ENCODE measurements around the gene TOX4.

Gene TOX4

GRCh38 chr14:21455912-21456667 lies 20.9 kb upstream of the TOX4 start, which contains the start of gene CHD8:
CHD8 (minus strand) TSS chr14:21456123; CDS start chr14:21431643, 24,480 bp downstream.
- Histone ChIP-seq H3K36me3 (ENCODE audit: control insufficient read depth in 2 of 2, insufficient read depth in 2 of 2, low read length in 2 of 2) (peaks cover 0 to 5% of the 10 kb centered on the region in 2 donors), H3K9me3 (ENCODE audit: control insufficient read depth in 2 of 2, low read length in 2 of 2) (no peaks in the 10 kb centered on the region)

DNA sequence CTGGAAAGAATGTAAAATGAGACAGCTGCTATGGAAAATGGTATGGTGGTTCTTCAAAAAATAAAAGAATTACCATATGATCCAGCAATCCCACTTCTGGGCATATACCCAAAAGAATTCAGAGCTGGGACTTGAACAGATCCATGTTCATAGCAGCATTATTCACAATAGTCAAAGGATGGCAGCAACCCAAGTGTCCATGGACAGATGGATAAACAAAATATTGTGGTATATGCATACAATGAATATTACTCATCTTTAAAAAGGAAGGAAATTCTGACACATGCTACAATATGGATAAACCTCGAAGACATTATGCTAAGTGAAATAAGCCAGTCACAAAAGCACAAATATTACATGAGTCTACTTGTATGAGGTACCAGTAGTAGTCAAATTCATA lies 9.4 kb upstream of the TOX4 start:
- Histone ChIP-seq H3K9me3 (ENCODE audit: control insufficient read depth in 2 of 2, low read length in 2 of 2) (no peaks in the 10 kb centered on the region), H3K27ac (ENCODE audit: low read length) (no peak overlapping the region), H3K4me1 (ENCODE audit: control insufficient read depth, insufficient read depth, low read length) (no peaks in the 10 kb centered on the region), H3K36me3 (ENCODE audit: control insufficient read depth in 2 of 2, insufficient read depth in 2 of 2, low read length in 2 of 2) (peaks cover 18 to 20% of the 10 kb centered on the region in 2 donors), H3K27me3 (ENCODE audit: control insufficient read depth in 1 of 2, insufficient read depth in 2 of 2, low read length in 2 of 2) (no peaks in the 10 kb centered on the region), H3K4me3 (ENCODE audit: low read length in 2 of 2) (no peak overlapping the region), H3K9ac (ENCODE audit: low read length in 2 of 2) (no peak overlapping the region)

More at GRCh38 chr14:21455912-21456667, 20.9 kb upstream of the TOX4 start, which contains the start of gene CHD8:
- Histone ChIP-seq H3K4me3 (ENCODE audit: low read length in 2 of 2) (peak within 1 kb of the TSS; percentile 96 to 97), H3K9ac (ENCODE audit: low read length in 2 of 2) (peak within 1 kb of the TSS; percentile 98 to 99), H3K4me1 (ENCODE audit: control insufficient read depth, insufficient read depth, low read length) (peaks cover 6% of the 10 kb centered on the region), H3K27me3 (ENCODE audit: control insufficient read depth in 1 of 2, insufficient read depth in 2 of 2, low read length in 2 of 2) (no peaks in the 10 kb centered on the region), H3K27ac (ENCODE audit: low read length) (peak within 1 kb of the TSS; percentile 97)

- H3K4me3 ChIP-seq (ENCODE audit: low read length in 2 of 2) = peak overlapping the region; percentile 87 to 96
- no peaks in the 10 kb centered on the region for H3K27me3 ChIP-seq (ENCODE audit: control insufficient read depth in 1 of 2, insufficient read depth in 2 of 2, low read length in 2 of 2)
- H3K27ac ChIP-seq (ENCODE audit: low read length) = peak overlapping the region; percentile 90
- H3K4me1 ChIP-seq (ENCODE audit: control insufficient read depth, insufficient read depth, low read length) = peaks cover 6% of the 10 kb centered on the region
- H3K36me3 ChIP-seq (ENCODE audit: control insufficient read depth in 2 of 2, insufficient read depth in 2 of 2, low read length in 2 of 2) = peaks cover 2 to 8% of the 10 kb centered on the region in 2 donors
- H3K9ac ChIP-seq (ENCODE audit: low read length in 2 of 2) = peak overlapping the region; percentile 82 to 99
- H3K9me3 ChIP-seq (ENCODE audit: control insufficient read depth in 2 of 2, low read length in 2 of 2) = no peaks in the 10 kb centered on the region
Observed at GRCh38 chr14:21475767-21476522, 1.1 kb upstream of the TOX4 start.

GRCh38 chr14:21476523-21476924 lies 471 bp upstream of the TOX4 start:
- peak overlapping the region; percentile 90 for H3K27ac ChIP-seq (ENCODE audit: low read length)
- peaks cover 6% of the 10 kb centered on the region for H3K4me1 ChIP-seq (ENCODE audit: control insufficient read depth, insufficient read depth, low read length)
- no peaks in the 10 kb centered on the region for H3K9me3 ChIP-seq (ENCODE audit: control insufficient read depth in 2 of 2, low read length in 2 of 2)
- H3K36me3 ChIP-seq (ENCODE audit: control insufficient read depth in 2 of 2, insufficient read depth in 2 of 2, low read length in 2 of 2) = peaks cover 5 to 8% of the 10 kb centered on the region in 2 donors
- H3K27me3 ChIP-seq (ENCODE audit: control insufficient read depth in 1 of 2, insufficient read depth in 2 of 2, low read length in 2 of 2) = no peaks in the 10 kb centered on the region
- H3K4me3 ChIP-seq (ENCODE audit: low read length in 2 of 2) = peak overlapping the region; percentile 87 to 96
- H3K9ac ChIP-seq (ENCODE audit: low read length in 2 of 2) = peak overlapping the region; percentile 82 to 99

GRCh38 chr14:21486640-21487087 lies 9.7 kb downstream of the TOX4 start:
- Histone ChIP-seq H3K4me1 (ENCODE audit: control insufficient read depth, insufficient read depth, low read length) (no peaks in the 10 kb centered on the region), H3K4me3 (ENCODE audit: low read length in 2 of 2) (no peak overlapping the region), H3K27ac (ENCODE audit: low read length) (no peak overlapping the region), H3K27me3 (ENCODE audit: control insufficient read depth in 1 of 2, insufficient read depth in 2 of 2, low read length in 2 of 2) (no peaks in the 10 kb centered on the region), H3K9ac (ENCODE audit: low read length in 2 of 2) (no peak overlapping the region), H3K36me3 (ENCODE audit: control insufficient read depth in 2 of 2, insufficient read depth in 2 of 2, low read length in 2 of 2) (peaks cover 20 to 29% of the 10 kb centered on the region in 2 donors), H3K9me3 (ENCODE audit: control insufficient read depth in 2 of 2, low read length in 2 of 2) (no peaks in the 10 kb centered on the region)

DNA sequence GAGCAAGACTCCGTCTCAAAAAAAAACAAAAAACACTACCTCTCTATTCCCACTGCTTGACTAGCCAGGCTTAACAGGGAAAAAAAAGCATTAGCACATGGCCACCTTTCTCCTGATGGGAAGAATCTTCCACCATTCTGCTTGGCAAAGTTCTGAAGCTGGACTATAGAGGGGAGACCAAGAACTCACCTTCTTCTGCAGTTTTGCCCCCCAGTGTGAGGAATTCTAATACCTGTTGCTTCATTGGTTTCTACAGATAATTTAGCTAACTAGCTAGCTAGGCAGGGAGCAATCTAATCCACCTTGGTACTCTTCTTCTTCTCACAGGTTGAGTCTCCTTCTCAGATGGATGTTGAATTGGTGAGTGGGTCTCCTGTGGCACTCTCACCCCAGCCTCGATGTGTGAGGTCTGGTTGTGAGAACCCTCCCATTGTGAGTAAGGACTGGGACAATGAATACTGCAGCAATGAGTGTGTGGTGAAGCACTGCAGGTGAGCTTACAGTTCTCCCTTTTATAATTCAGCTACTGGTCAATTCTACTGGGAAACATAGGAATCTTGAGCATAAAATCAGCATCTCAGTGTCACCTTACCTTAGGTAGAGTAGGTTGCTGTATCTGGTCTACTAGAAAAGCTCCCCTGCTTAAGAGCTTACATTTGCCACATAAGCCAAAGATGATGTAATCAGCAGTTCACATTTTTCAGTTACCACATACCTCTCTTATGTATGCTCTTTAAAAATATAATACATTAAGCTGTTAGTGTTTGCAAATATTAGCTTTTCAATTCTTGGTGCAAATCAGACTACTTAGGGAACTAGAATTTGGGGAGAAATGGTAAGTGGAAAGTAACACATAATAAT lies 18.1 kb downstream of the TOX4 start:
- no peaks in the 10 kb centered on the region for H3K9me3 ChIP-seq (ENCODE audit: control insufficient read depth in 2 of 2, low read length in 2 of 2)
- peaks cover 46 to 49% of the 10 kb centered on the region in 2 donors for H3K36me3 ChIP-seq (ENCODE audit: control insufficient read depth in 2 of 2, insufficient read depth in 2 of 2, low read length in 2 of 2)
- H3K9ac ChIP-seq (ENCODE audit: low read length in 2 of 2) = no peak overlapping the region
- H3K4me3 ChIP-seq (ENCODE audit: low read length in 2 of 2) = no peak overlapping the region
- H3K4me1 ChIP-seq (ENCODE audit: control insufficient read depth, insufficient read depth, low read length) = no peaks in the 10 kb centered on the region
- no peak overlapping the region for H3K27ac ChIP-seq (ENCODE audit: low read length)
- no peaks in the 10 kb centered on the region for H3K27me3 ChIP-seq (ENCODE audit: control insufficient read depth in 1 of 2, insufficient read depth in 2 of 2, low read length in 2 of 2)

DNA sequence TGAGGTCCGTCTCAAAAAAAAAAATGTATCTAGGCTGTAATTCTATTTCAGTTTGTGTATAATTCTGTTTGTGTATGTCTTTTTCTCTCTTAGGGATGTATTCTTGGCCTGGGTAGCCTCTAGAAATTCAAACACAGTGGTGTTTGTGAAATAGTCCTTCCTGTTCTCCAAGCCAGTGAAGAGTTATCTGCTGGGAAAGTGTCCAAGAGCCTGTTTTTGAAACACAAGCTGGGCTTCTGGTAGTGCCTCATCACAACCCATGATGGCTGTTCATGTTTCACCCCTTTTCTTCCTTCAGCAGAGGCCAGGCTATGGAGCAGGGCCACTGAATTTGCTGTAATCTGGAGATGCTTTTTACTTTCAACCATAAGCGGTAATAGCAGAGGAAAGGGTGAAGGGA lies 19.5 kb downstream of the TOX4 start:
- Histone ChIP-seq H3K9me3 (ENCODE audit: control insufficient read depth in 2 of 2, low read length in 2 of 2) (no peaks in the 10 kb centered on the region), H3K4me3 (ENCODE audit: low read length in 2 of 2) (no peak overlapping the region), H3K27me3 (ENCODE audit: control insufficient read depth in 1 of 2, insufficient read depth in 2 of 2, low read length in 2 of 2) (no peaks in the 10 kb centered on the region), H3K36me3 (ENCODE audit: control insufficient read depth in 2 of 2, insufficient read depth in 2 of 2, low read length in 2 of 2) (peaks cover 48 to 55% of the 10 kb centered on the region in 2 donors), H3K4me1 (ENCODE audit: control insufficient read depth, insufficient read depth, low read length) (no peaks in the 10 kb centered on the region), H3K27ac (ENCODE audit: low read length) (no peak overlapping the region), H3K9ac (ENCODE audit: low read length in 2 of 2) (no peak overlapping the region)

DNA sequence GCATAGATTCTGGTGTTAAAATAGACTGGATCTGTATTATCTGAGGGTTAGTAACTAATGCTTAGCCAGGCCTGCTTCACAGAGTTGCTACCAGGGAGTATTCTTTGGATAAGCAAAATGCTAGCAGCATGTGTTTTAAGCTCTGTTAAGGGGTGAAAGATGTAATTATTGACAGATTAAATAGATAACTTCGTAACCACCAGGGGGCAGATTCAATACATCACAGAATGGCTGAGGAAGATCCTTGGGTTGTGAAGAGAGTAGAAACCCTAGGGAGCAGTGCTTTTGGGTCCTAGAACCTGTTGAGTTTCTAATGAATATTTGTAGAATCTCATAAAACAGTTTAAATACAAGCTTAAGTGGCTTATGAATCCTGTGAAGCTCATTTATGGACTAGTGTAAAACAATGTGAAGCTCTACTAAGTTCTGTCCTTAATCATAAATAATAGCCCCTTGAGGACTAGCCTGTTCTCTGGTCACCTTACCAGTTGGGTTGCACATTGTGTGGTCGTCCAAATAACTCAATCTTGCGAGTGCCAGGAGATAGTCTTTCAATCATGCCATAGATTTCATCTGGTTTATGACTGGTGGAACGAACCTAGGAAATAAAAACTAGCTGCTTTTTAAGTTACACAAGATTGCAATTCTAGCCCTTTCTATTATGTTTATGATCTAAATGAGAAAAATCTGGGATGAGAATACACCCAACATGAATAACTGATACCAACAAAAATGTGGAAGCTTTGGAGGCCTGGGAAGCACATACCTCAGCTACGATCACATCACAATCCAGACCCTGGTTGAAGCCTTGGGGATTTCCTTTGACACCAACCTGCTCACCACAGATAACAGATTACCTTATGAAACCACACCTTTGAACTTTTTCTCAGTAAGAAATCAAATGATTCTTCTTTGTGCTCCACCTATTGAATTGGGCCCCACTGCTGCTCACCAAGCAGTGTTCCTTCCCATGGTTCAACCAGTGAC lies 21.8 kb downstream of the TOX4 start:
- H3K4me3 ChIP-seq (ENCODE audit: low read length in 2 of 2) = no peak overlapping the region
- no peaks in the 10 kb centered on the region for H3K27me3 ChIP-seq (ENCODE audit: control insufficient read depth in 1 of 2, insufficient read depth in 2 of 2, low read length in 2 of 2)
- H3K4me1 ChIP-seq (ENCODE audit: control insufficient read depth, insufficient read depth, low read length) = no peaks in the 10 kb centered on the region
- peaks cover 49 to 58% of the 10 kb centered on the region in 2 donors for H3K36me3 ChIP-seq (ENCODE audit: control insufficient read depth in 2 of 2, insufficient read depth in 2 of 2, low read length in 2 of 2)
- no peak overlapping the region for H3K9ac ChIP-seq (ENCODE audit: low read length in 2 of 2)
- no peaks in the 10 kb centered on the region for H3K9me3 ChIP-seq (ENCODE audit: control insufficient read depth in 2 of 2, low read length in 2 of 2)
- no peak overlapping the region for H3K27ac ChIP-seq (ENCODE audit: low read length)

- no peak overlapping the region for H3K9ac ChIP-seq (ENCODE audit: low read length in 2 of 2)
- H3K36me3 ChIP-seq (ENCODE audit: control insufficient read depth in 2 of 2, insufficient read depth in 2 of 2, low read length in 2 of 2) = peaks cover 36 to 44% of the 10 kb centered on the region in 2 donors
- H3K9me3 ChIP-seq (ENCODE audit: control insufficient read depth in 2 of 2, low read length in 2 of 2) = no peaks in the 10 kb centered on the region
- no peak overlapping the region for H3K4me3 ChIP-seq (ENCODE audit: low read length in 2 of 2)
- H3K27ac ChIP-seq (ENCODE audit: low read length) = no peak overlapping the region
- no peaks in the 10 kb centered on the region for H3K4me1 ChIP-seq (ENCODE audit: control insufficient read depth, insufficient read depth, low read length)
- no peaks in the 10 kb centered on the region for H3K27me3 ChIP-seq (ENCODE audit: control insufficient read depth in 1 of 2, insufficient read depth in 2 of 2, low read length in 2 of 2)
Observed at GRCh38 chr14:21501568-21501967, 24.6 kb downstream of the TOX4 start.
